ENCODE results near the gene HIVEP3.

Gene HIVEP3

DNA sequence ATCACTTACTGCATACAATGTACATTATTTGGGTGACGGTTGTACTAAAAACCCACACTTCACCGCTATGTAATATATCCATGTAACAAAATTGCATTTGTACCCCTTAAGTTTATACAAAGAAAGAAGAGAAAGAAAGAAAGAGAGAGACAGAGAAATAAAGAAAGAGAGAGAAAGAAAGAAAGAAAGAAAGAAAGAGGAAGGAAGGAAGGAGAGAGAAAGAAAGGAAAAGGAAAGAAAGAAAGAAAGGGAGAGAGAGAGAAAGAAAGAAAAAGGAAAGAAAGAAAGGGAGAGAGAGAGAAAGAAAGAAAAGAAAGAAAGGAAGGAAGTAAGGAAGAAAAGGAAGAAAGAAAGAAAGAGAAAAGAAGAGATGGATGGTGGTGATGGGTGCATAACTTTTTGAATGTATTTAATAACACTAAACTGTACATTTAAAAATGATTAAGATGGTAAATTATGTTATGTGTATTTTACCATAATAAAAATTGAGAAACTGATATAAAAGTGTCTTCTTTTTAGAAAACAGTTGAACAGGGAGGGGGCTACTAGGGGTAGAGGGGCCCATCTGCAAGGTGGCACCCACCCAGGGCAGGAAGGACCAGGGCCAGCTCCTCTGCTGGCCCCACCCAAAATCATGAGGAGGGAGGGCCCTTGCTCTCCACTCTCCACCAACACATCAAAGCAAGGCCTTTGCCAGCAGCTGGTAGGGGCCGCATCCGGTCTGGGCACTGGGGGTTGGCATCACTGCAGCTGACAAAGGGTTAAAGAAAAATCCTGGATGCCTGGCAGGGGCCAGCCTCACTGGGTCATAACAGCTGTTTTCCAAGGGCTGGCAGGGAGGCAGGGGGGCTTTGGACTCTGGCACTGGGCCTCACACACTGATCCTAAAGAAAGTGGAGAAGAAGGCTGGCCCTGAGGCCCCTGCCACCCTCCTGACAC, 280.4 kb downstream of the HIVEP3 start:
- Histone ChIP-seq H3K36me3 (ENCODE audit: insufficient read depth, low read length) (no peaks in the 10 kb centered on the region), H3K4me2 (ENCODE audit: low read depth, low read length, poor library complexity, severe bottlenecking) (no peak overlapping the region), H3K79me2 (ENCODE audit: insufficient read depth, low read length) (no peaks in the 10 kb centered on the region), H4K20me1 (ENCODE audit: insufficient read depth, low read length, poor library complexity, severe bottlenecking) (no peaks in the 10 kb centered on the region), H3K4me3 (ENCODE audit: low read length, poor library complexity, severe bottlenecking) (no peak overlapping the region), H3K9ac (ENCODE audit: low read depth, low read length, poor library complexity, severe bottlenecking) (no peak overlapping the region), H3F3A (ENCODE audit: low read depth) (no peaks in the 10 kb centered on the region), H3K9me2 (replicated peaks; ENCODE audit: low read depth, low read length) (no peaks in the 10 kb centered on the region), H3K9me3 (ENCODE audit: insufficient read depth, low read depth, low read length) (no peaks in the 10 kb centered on the region), H2AFZ (ENCODE audit: low read length) (no peak overlapping the region), H3K27me3 (ENCODE audit: insufficient read depth, low read length, poor library complexity, severe bottlenecking) (no peaks in the 10 kb centered on the region), H3K4me1 (ENCODE audit: insufficient read depth, low read length, poor library complexity, severe bottlenecking) (peaks cover 9% of the 10 kb centered on the region)
- TF ChIP-seq EZH2phosphoT487 (IDR thresholded peaks at IDR 0.05; ENCODE audit: borderline replicate concordance) = no peak
- TF ChIP-seq CTCF (conservative IDR thresholded peaks at IDR 0.05; ENCODE audit: low read length) = no peak

GRCh38 chr1:41637367-41637766, 281.4 kb downstream of the HIVEP3 start:
- H3K36me3 ChIP-seq (ENCODE audit: insufficient read depth, low read length) = no peaks in the 10 kb centered on the region
- H3K79me2 ChIP-seq (ENCODE audit: insufficient read depth, low read length) = no peaks in the 10 kb centered on the region
- H3K4me3 ChIP-seq (ENCODE audit: low read length, poor library complexity, severe bottlenecking) = no peak overlapping the region
- peaks cover 9% of the 10 kb centered on the region for H3K4me1 ChIP-seq (ENCODE audit: insufficient read depth, low read length, poor library complexity, severe bottlenecking)
- no peak overlapping the region for H2AFZ ChIP-seq (ENCODE audit: low read length)
- H3K9me3 ChIP-seq (ENCODE audit: insufficient read depth, low read depth, low read length) = no peaks in the 10 kb centered on the region
- TF ChIP-seq EZH2phosphoT487 (IDR thresholded peaks at IDR 0.05; ENCODE audit: borderline replicate concordance) = no peak
- no peak for TF ChIP-seq CTCF (conservative IDR thresholded peaks at IDR 0.05; ENCODE audit: low read length)
- H3K9me2 ChIP-seq (replicated peaks; ENCODE audit: low read depth, low read length) = no peaks in the 10 kb centered on the region
- no peaks in the 10 kb centered on the region for H3K27me3 ChIP-seq (ENCODE audit: insufficient read depth, low read length, poor library complexity, severe bottlenecking)
- no peaks in the 10 kb centered on the region for H3F3A ChIP-seq (ENCODE audit: low read depth)
- H4K20me1 ChIP-seq (ENCODE audit: insufficient read depth, low read length, poor library complexity, severe bottlenecking) = no peaks in the 10 kb centered on the region
- no peak overlapping the region for H3K4me2 ChIP-seq (ENCODE audit: low read depth, low read length, poor library complexity, severe bottlenecking)
- H3K9ac ChIP-seq (ENCODE audit: low read depth, low read length, poor library complexity, severe bottlenecking) = no peak overlapping the region

GRCh38 chr1:41633764-41634163, 285.0 kb downstream of the HIVEP3 start:
- no peaks in the 10 kb centered on the region for H3K36me3 ChIP-seq (ENCODE audit: insufficient read depth, low read length)
- H3K4me1 ChIP-seq (ENCODE audit: insufficient read depth, low read length, poor library complexity, severe bottlenecking) = peaks cover 2% of the 10 kb centered on the region
- H3K9ac ChIP-seq (ENCODE audit: low read depth, low read length, poor library complexity, severe bottlenecking) = no peak overlapping the region
- H3K9me2 ChIP-seq (replicated peaks; ENCODE audit: low read depth, low read length) = no peaks in the 10 kb centered on the region
- no peaks in the 10 kb centered on the region for H3K27me3 ChIP-seq (ENCODE audit: insufficient read depth, low read length, poor library complexity, severe bottlenecking)
- no peaks in the 10 kb centered on the region for H3K79me2 ChIP-seq (ENCODE audit: insufficient read depth, low read length)
- H4K20me1 ChIP-seq (ENCODE audit: insufficient read depth, low read length, poor library complexity, severe bottlenecking) = no peaks in the 10 kb centered on the region
- no peaks in the 10 kb centered on the region for H3F3A ChIP-seq (ENCODE audit: low read depth)
- no peak overlapping the region for H2AFZ ChIP-seq (ENCODE audit: low read length)
- no peak overlapping the region for H3K4me2 ChIP-seq (ENCODE audit: low read depth, low read length, poor library complexity, severe bottlenecking)
- no peaks in the 10 kb centered on the region for H3K9me3 ChIP-seq (ENCODE audit: insufficient read depth, low read depth, low read length)
- TF ChIP-seq CTCF (conservative IDR thresholded peaks at IDR 0.05; ENCODE audit: low read length) = no peak
- TF ChIP-seq EZH2phosphoT487 (IDR thresholded peaks at IDR 0.05; ENCODE audit: borderline replicate concordance) = no peak
- no peak overlapping the region for H3K4me3 ChIP-seq (ENCODE audit: low read length, poor library complexity, severe bottlenecking)

All from Loucy (cell line).